ENCODE measurements around the gene AUTS2.

AUTS2 gene

GRCh38 chr7:69981646-69982045 lies 383.4 kb downstream of the AUTS2 start:
- TF ChIP-seq GATA2 (IDR thresholded peaks at IDR 0.05; ENCODE audit: low read depth, low read length), result no peak
- no peak for TF ChIP-seq GATA3 (IDR thresholded peaks at IDR 0.05; ENCODE audit: low read depth, low read length)

GRCh38 chr7:69982197-69982596 lies 383.9 kb downstream of the AUTS2 start:
- TF ChIP-seq GATA3 (IDR thresholded peaks at IDR 0.05; ENCODE audit: low read depth, low read length), result no peak
- TF ChIP-seq GATA2 (IDR thresholded peaks at IDR 0.05; ENCODE audit: low read depth, low read length), result no peak

- TF ChIP-seq GATA3 (IDR thresholded peaks at IDR 0.05; ENCODE audit: low read depth, low read length), result no peak
- no peak for TF ChIP-seq GATA2 (IDR thresholded peaks at IDR 0.05; ENCODE audit: low read depth, low read length)
Measured at GRCh38 chr7:69989551-69989950, 391.3 kb downstream of the AUTS2 start.

GRCh38 chr7:69992938-69993337 lies 394.7 kb downstream of the AUTS2 start:
- TF ChIP-seq GATA3 (IDR thresholded peaks at IDR 0.05; ENCODE audit: low read depth, low read length) (no peak), GATA2 (IDR thresholded peaks at IDR 0.05; ENCODE audit: low read depth, low read length) (no peak)

- no peak for TF ChIP-seq GATA3 (IDR thresholded peaks at IDR 0.05; ENCODE audit: low read depth, low read length)
Measured at GRCh38 chr7:69994218-69994617, 395.9 kb downstream of the AUTS2 start.

GRCh38 chr7:69994886-69995542 lies 396.7 kb downstream of the AUTS2 start:
- TF ChIP-seq GATA3 (IDR thresholded peaks at IDR 0.05; ENCODE audit: low read depth, low read length) (no peak), GATA2 (IDR thresholded peaks at IDR 0.05; ENCODE audit: low read depth, low read length) (no peak)

GRCh38 chr7:69996121-69996520 lies 397.8 kb downstream of the AUTS2 start:
- TF ChIP-seq GATA3 (IDR thresholded peaks at IDR 0.05; ENCODE audit: low read depth, low read length) (no peak), GATA2 (IDR thresholded peaks at IDR 0.05; ENCODE audit: low read depth, low read length) (no peak)

- TF ChIP-seq GATA3 (IDR thresholded peaks at IDR 0.05; ENCODE audit: low read depth, low read length), result no peak
- TF ChIP-seq GATA2 (IDR thresholded peaks at IDR 0.05; ENCODE audit: low read depth, low read length), result no peak
Measured at GRCh38 chr7:70000737-70001348, 402.6 kb downstream of the AUTS2 start.

GRCh38 chr7:70005480-70005879 lies 407.2 kb downstream of the AUTS2 start:
- TF ChIP-seq GATA2 (IDR thresholded peaks at IDR 0.05; ENCODE audit: low read depth, low read length), result no peak
- no peak for TF ChIP-seq GATA3 (IDR thresholded peaks at IDR 0.05; ENCODE audit: low read depth, low read length)

- TF ChIP-seq GATA2 (IDR thresholded peaks at IDR 0.05; ENCODE audit: low read depth, low read length) (no peak), GATA3 (IDR thresholded peaks at IDR 0.05; ENCODE audit: low read depth, low read length) (no peak)
Measured at GRCh38 chr7:70005891-70006260, 407.6 kb downstream of the AUTS2 start.

- no peak for TF ChIP-seq GATA3 (IDR thresholded peaks at IDR 0.05; ENCODE audit: low read depth, low read length)
- TF ChIP-seq GATA2 (IDR thresholded peaks at IDR 0.05; ENCODE audit: low read depth, low read length), result no peak
Measured at GRCh38 chr7:70006261-70006920, 408.1 kb downstream of the AUTS2 start.

- TF ChIP-seq GATA2 (IDR thresholded peaks at IDR 0.05; ENCODE audit: low read depth, low read length), result no peak
Measured at GRCh38 chr7:70008466-70008865, 410.2 kb downstream of the AUTS2 start.

GRCh38 chr7:70014472-70015177 lies 416.4 kb downstream of the AUTS2 start:
- TF ChIP-seq GATA3 (IDR thresholded peaks at IDR 0.05; ENCODE audit: low read depth, low read length), result no peak
- TF ChIP-seq GATA2 (IDR thresholded peaks at IDR 0.05; ENCODE audit: low read depth, low read length), result no peak

- TF ChIP-seq GATA3 (IDR thresholded peaks at IDR 0.05; ENCODE audit: low read depth, low read length) (no peak), GATA2 (IDR thresholded peaks at IDR 0.05; ENCODE audit: low read depth, low read length) (no peak)
Measured at GRCh38 chr7:70015353-70015752, 417.1 kb downstream of the AUTS2 start.
